ENCODE data around the gene GDI1.
A peak's percentile ranks its signal among the peaks of the same experiment; 100 is the strongest.

GDI1 gene

DNA sequence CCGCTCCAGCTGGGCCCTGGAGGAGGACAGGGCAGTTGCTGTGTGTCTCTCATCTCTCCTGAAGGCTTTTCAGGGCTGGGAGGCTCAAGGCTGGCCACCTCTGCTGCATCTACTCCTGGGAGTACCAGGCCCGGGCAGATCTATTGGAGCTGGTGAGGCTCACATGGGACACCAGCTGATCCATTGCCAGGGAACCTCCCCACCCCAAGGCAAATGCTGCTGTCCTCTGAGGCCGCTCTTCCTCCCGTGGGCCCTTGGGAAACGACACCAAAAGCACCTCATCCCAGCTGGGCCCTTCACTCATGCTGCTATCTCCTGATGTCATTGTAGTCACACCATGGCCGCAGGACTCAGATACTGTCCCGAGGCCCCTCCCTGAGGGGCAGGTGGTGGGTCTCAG lies 45.8 kb downstream of the GDI1 start:
- DNase-seq (ENCODE audit: low spot score): no peak

DNA sequence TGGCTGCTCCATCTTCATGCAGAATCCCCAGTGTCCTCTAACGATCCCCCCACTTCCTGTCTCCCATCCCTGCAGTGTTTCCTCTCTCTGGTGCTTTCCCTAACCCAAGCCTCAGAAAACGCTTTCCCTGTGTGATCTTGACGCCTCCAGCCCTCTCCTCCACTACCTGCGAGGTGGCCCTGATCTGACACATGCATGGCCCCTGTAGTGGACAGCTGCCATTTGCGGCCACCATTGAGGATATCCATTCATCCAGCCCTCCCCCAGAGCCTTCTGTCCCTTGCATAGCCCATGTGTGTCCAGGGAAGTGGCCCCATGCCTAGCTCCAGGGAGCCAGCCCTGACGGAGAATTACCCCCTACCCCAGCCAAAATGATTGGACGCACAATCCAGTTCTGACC lies 46.4 kb downstream of the GDI1 start:
- DNase-seq (ENCODE audit: low spot score): no peak

DNA sequence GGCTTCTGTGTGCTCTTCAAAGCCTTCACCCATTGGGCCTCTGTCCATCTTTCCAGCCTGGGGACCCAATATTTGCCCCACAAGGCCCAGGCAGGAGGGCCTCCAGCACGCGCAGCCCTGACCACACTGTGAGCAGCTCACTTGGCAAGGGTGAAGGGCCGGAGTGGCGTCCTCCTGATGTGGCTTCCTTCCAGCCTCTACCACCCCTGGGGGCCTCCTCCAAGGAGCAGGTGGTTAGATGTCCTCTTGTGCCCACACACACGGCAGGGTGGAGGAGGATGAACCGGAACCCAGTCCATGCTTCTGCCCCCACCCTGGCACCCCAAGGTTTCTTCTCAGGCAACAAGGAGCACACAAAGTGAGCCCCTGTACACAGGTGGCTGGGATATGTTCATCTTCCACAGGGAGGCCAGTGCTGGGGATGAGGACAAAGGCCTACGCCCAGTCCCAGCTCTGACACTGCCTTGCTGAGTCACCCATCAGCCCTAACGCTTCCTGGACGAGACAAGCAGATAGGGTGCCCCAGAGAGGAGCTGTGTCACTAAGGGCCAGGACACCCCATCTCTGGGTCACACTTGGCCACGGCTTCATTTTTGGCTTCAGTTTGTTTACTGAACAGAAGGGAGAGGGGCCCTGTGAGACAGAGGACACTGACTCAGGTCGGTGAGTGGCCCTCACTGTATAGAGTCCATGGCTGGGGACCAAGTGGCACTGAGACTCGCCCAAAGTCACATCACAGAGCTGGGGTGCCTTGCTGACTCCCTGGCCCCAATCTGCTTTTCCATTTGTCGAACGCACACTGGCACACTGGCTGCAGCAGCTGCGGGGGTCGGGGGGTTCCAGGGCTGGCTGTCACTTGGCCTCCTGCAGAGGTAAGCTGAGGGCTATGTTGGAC lies 47.5 kb downstream of the GDI1 start:
- DNase-seq (ENCODE audit: low spot score): no peak

DNA sequence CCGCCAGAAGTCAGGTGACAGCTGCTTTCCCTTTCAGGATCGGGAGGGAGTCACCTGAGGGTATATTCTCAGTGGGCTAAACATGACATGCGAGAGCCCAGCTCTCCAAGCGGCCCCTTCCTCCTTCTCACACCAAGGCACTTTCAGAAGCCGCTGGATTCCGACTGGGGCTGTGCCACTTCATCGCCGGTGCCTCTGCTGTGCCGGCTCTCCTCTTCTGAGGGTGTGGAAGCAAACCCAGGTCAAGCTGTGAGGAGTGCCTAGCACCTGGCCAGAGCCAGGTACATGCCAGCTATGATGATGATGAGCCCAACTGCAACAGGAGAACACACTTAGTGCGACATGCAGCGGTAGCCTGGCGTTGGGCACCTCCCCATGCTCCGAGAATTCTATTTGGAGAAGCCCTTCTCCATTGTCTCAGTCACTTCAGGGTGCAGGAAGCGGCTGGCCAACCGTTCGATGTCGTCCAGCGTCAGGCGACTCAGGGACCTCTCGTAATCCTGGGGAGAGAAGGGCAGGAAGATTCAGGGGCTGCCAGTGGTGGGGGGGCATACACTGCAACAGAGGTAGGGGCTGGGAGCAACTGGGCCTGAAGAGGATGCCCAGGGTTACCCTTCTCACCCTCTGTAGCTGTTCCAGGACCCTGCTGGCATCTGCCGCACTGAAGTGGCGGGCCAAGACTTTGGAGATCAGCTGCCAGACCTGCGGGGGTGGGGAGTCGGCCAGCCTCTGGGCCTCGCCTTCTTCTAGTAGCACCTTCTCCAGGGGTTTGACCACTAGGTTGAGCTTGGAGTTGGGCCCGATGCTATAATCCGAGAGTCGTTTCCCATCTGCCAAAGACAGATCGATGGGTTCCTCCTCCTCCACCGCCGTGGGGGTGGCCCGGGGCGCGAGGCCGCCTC lies 48.4 kb downstream of the GDI1 start:
- no peak for DNase-seq (ENCODE audit: low spot score)

DNA sequence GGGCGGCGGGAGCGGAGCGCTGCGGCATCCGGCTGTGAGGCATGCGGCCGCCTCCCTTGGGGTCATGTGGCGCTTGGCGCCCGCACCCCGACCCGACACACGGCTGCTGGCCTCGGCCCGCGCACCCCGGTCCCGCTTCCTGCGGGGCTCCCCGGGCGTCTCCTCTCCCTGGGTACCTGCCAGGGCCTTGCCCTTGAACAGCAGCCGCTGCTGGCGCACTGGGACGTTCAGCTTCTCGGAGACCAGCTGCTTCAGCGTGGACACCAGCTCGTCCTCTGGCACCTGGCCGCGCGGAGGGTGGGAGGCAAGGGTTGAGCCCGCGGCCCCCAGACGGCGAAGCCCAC lies 49.1 kb downstream of the GDI1 start:
- peak; percentile 37 for DNase-seq (ENCODE audit: low spot score)

DNA sequence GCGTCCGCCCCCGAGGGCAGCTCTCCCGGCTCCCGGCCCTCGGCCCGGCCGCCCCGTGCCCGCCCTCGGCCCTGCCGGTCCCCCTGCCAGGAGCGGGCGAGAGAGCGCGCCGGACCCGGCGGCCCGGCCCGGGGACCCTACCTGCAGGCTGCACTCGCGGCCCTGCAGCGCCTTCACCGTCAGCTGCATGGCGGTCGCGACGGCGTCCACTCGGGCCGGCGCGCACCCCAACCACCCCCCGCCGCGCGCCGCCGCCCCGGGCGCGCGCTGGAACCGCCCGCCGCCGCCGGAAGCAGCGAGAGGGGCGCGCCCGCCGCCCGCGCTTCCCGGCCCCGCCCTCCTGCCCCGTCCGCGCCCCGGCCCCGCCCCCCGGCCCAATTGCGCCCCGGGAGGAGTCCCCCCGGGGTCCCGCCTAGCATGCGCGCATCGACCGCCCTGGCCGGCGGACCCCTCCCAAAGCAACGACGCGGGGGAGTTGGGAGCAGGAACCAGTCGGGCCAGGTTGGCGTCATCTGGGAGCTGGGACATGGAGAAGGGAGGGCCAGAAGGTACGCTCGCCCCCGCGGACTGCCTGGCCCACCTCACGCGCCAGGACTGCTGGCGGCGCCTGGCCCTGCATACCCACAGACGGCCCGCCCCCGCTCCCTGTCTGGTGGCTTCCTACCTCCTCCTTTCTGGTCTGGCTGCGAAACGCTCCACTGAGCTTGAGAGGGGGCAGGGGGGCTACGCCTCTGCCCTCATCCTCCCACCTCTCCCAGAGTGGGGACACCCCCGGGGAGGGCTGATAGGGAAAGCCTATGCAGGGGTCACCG lies 49.6 kb downstream of the GDI1 start, which contains the start of gene UBL4A:
UBL4A (minus strand) TSS at position 220 of the 812 bp plus-strand sequence; CDS start at position 189, 31 bp downstream.
- DNase-seq (ENCODE audit: low spot score): peak; percentile 42

DNA sequence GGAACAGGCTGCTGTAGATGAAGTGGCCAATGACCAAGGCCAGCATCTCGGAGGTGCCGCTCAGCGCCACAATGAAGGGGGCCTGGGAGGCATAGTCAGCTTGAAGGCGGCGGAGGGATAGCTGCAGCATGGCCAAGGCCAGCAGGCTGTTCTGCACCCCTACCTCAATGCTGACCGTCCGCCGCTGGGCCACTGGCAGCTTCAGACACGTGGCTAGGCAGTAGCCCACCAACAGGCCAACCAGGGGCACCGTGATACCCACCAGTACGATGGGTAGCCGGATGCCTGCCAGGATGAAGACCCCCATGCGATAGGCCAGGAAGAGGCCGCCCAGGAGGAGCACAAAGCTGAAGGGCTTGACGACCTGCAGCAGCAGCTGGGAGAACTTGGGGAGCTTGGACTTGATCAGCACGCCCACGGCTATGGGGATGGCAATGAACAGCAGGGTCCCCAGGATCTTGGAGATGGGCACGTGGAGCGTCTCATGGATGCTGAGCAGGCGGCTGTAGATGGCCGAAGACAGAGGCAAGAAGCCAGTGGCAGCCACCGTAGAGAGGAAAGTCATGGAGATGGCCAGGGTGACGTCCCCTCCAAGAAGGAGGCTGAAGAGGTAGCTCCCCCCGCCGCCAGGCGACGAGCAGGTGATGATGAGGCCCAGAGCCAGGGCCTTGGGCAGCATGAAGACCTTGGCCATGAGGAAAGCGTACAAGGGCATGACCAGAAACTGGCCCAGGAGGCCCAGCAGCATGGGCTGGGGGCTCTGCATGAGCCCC lies 50.8 kb downstream of the GDI1 start:
- DNase-seq (ENCODE audit: low spot score): no peak

DNA sequence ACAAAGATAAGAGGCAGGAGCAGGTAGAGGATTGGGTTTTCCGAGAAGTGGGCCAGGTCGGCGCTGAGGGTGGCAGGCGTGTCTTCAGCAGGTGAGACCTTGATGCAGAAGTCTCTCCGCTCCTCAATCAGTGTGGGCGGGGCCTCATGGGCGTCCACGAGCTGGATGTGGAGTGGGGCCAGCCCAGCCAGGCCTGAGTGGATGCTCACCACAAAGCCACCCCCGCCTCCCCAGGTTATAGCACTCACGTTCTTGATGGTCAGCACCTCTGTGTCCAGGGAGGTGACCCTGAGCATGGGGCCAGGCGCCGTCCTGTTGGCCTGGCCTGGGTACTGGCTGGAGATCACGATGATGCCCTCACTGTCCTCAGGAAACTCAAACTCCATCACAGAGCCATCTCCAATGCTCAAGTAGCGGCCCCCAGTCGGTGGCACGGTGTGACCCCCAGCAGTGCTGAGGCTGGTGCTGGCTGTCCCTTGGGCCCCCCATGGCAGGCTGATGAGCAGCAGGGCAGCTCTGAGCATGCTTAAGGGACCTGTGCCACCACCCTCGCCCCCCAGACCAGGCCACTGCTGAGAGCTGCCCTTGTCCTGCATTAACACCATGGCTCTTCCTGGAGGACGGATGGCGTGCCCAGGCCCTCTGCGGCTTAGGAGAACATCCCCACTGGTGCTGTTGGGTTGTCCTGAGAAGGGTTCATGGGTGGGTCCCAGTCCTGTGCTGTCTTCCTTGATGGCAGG lies 51.6 kb downstream of the GDI1 start:
- no peak for DNase-seq (ENCODE audit: low spot score)

DNA sequence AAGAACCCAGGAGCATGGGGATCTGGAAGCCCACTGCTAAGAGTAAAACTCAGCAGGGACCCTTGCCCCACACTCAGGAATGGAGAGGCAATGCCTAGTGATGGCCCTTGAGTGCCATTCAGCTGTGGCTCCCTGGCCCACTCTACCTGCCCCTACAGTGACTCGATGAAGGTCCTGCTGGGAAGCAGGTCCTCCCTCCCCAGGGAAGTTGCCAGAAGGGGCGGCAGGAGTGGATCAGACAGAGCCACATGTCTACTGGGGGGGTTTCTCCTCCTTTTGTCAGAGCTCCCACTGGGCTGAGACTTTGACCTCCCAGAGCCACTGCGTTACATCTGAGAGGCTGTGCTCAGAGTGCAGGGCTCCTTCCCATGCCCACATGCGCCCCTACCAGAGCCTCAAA lies 52.2 kb downstream of the GDI1 start:
- no peak for DNase-seq (ENCODE audit: low spot score)

DNA sequence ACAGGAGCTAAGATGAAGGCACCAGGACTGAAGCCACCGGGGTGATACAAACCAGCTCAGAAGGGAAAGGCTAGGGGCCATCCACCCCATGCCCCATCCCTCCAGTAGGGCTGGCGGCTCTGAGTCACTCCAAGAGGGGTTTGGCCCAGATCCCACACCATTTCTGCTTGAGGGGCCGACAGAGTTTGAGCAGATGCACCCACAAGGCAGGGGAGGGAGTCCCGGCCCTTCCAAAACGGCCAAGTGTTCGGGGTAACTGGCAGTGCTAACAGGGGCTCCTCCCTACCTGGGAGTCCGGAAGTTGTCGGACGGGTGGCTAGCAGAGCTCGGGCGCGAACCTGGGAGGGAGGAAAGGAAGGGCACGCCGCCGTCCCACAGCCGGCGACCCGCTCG lies 53.1 kb downstream of the GDI1 start:
- peak; percentile 31 for DNase-seq (ENCODE audit: low spot score)

DNA sequence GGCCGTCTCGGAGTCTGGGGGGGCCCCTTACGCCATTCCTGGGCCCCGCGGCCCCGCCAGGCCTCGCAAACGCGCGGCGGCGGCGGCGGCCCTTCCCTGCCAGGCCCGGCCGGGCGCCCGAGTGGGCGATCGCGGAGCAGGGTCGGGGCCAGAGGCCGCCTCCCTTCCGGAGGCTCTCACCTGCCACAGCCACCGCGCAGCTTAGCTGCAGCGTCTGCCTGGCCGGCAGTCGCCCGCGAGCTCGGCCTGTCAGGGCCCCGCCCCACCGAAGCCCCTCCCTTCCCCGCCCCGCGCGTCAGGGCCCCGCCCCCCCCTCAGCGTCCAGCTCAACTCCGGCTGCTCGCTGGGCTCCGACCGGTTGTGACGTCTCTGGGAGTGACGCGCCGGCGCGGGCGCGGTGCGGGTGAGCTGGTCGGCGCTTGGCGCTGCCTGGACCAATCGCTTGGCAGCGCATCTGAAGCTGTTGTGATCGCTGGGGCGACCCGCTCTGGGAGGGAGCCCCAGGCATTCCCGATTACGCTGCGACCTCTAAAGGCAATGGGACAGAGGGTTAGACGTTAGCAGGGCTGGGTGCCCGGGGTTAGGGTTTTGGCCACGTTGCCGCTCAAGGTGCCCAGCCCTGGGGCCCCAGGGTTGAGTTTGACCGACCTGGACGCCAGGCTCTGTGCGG lies 53.6 kb downstream of the GDI1 start, which contains the start of gene SLC10A3:
SLC10A3 (minus strand) TSS at position 216 of the 670 bp plus-strand sequence. CDS start 1,689 bp downstream, outside the sequence.
- DNase-seq (ENCODE audit: low spot score): peak; percentile 93

All from NAMALWA (cell line).